ENCODE data around the gene CBS.

DNA sequence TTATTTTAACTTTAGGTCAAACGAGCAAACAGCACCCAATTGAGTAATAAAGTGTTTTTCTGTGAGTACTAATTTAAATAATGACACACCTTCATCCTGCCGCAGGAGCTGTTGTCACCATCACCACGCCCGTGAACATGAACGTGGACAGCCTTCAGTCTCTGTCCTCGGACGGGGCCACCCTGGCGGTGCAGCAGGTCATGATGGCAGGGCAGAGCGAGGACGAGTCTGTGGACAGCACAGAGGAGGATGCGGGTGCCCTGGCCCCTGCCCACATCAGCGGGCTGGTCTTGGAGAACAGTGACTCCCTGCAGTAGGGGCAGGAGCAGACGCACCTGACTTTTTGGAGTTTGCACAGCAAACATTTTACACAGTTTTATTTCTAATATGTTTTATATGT lies 45.9 kb downstream of the CBS start:
- no peak for TF ChIP-seq ZNF274 (IDR thresholded peaks at IDR 0.05; ENCODE audit: low read depth, low read length)
- TF ChIP-seq SUZ12 (IDR thresholded peaks at IDR 0.05; ENCODE audit: extremely low read depth, insufficient read depth, insufficient read length) = no peak
- TF ChIP-seq YY1 (IDR thresholded peaks at IDR 0.05; ENCODE audit: insufficient read depth, insufficient read length) = no peak
